CD4-positive, alpha-beta memory T cell (primary cell): ENCODE results near the gene CUL2. TPM values are rescaled to one million over a fixed set of nuclear protein-coding genes. Genes with fewer than 3 reads are reported as not detected.
A peak's percentile ranks its signal among the peaks of the same experiment; 100 is the strongest.
"Not testable (repeated sequence)": the region's sequence is repeated elsewhere in the genome, so short reads cannot be mapped to it uniquely, and the experiment has no call there.

Experiments
- CTCF ChIA-PET: fragments of 350-600 bp; sonication (Branson Sonifier 250); formaldehyde crosslinking; loops from one replicate; lab custom pipeline; 2021; ENCODE audit warnings: inconsistent platforms; ENCODE audit not compliant: partially characterized antibody; lab: Charles Lee
- POLR2A ChIA-PET: fragments of 350-600 bp; sonication (Branson Sonifier 250); formaldehyde crosslinking; loops from one replicate; lab custom pipeline; 2021; ENCODE audit not compliant: partially characterized antibody; lab: Charles Lee
- DNase-seq, 5 donors: peaks; one replicate each; pipeline versions ENCODE4 v3.0.0 to v3.0.0-alpha.2; 2020 to 2022; ENCODE audit warnings: mixed read lengths in 1 of 5
- H3K27ac ChIP-seq: one replicate; pipeline ENCODE4 v1.7.0; 2013; ENCODE audit warnings: low read depth, low read length
- H3K27me3 ChIP-seq: 2 replicates; pipeline ENCODE4 v1.7.0; 2013; ENCODE audit warnings: mild to moderate bottlenecking, low read length, moderate library complexity; ENCODE audit not compliant: insufficient read depth
- H3K36me3 ChIP-seq: 2 replicates; pipeline ENCODE4 v1.7.0; 2013; ENCODE audit warnings: mild to moderate bottlenecking, low read length, moderate library complexity; ENCODE audit not compliant: insufficient read depth
- H3K4me1 ChIP-seq: 2 replicates; pipeline ENCODE4 v1.7.0; 2013; ENCODE audit warnings: mild to moderate bottlenecking, low read length, moderate library complexity; ENCODE audit not compliant: insufficient read depth
- H3K4me3 ChIP-seq, 2 donors: one replicate each; pipeline ENCODE4 v1.7.0; 2013; ENCODE audit warnings: low read length in 2 of 2, mild to moderate bottlenecking in 1 of 2
- H3K9me3 ChIP-seq, 2 donors: one replicate each; pipeline ENCODE4 v1.7.0; 2013; ENCODE audit warnings: low read length in 2 of 2, control low read depth in 1 of 2; ENCODE audit not compliant: control insufficient read depth in 1 of 2
- H3K27ac Mint-ChIP-seq, 7 donors: one replicate each; pipeline ENCODE4 v1.8.0; 2020 to 2021; ENCODE audit warnings: mixed read lengths in 7 of 7, mild to moderate bottlenecking in 6 of 7, inconsistent platforms in 3 of 7, moderate library complexity in 3 of 7
- H3K27me3 Mint-ChIP-seq, 2 donors: one replicate each; pipeline ENCODE4 v1.8.0; 2020 to 2021; ENCODE audit warnings: mixed read lengths in 2 of 2
- H3K36me3 Mint-ChIP-seq, 2 donors: one replicate each; pipeline ENCODE4 v1.8.0; 2020 to 2021; ENCODE audit warnings: mixed read lengths in 2 of 2, inconsistent platforms in 1 of 2, mild to moderate bottlenecking in 1 of 2
- H3K4me1 Mint-ChIP-seq, 4 donors: one replicate each; pipeline ENCODE4 v1.8.0; 2020 to 2021; ENCODE audit warnings: mixed read lengths in 4 of 4, mild to moderate bottlenecking in 1 of 4
- H3K4me3 Mint-ChIP-seq, 8 donors: one replicate each; pipeline ENCODE4 v1.8.0; 2020 to 2021; ENCODE audit warnings: mixed read lengths in 8 of 8, mild to moderate bottlenecking in 7 of 8, moderate library complexity in 6 of 8, inconsistent platforms in 3 of 8
- H3K9me3 Mint-ChIP-seq, 8 donors: one replicate each; pipeline ENCODE4 v1.8.0; 2020 to 2021; ENCODE audit warnings: mixed read lengths in 8 of 8, mild to moderate bottlenecking in 5 of 8, inconsistent platforms in 3 of 8, moderate library complexity in 1 of 8
- intact Hi-C: fragments of 100-400 bp; cut with micrococcal nuclease; formaldehyde crosslinking; loops from one replicate; pipeline ENCODE4 v1.15.1; 2023
- polyA plus RNA-seq, 2 donors: library from polyadenylated mRNA; unstranded; fragments of 300-500 nt; fragmentation: Illumina TruSeq; gene quantifications; one replicate each; pipeline ENCODE4 v1.2.3, GENCODE V29; 2021
- total RNA-seq, 2 experiments: library from RNA; stranded (reverse); gene quantifications; one replicate each; pipeline ENCODE4 v1.2.3, GENCODE V29; 2021

CUL2 gene
- total and polyA plus RNA-seq, 4 experiments from 2014 or later: 22.8 to 37.8 (median 31.5) TPM

DNA sequence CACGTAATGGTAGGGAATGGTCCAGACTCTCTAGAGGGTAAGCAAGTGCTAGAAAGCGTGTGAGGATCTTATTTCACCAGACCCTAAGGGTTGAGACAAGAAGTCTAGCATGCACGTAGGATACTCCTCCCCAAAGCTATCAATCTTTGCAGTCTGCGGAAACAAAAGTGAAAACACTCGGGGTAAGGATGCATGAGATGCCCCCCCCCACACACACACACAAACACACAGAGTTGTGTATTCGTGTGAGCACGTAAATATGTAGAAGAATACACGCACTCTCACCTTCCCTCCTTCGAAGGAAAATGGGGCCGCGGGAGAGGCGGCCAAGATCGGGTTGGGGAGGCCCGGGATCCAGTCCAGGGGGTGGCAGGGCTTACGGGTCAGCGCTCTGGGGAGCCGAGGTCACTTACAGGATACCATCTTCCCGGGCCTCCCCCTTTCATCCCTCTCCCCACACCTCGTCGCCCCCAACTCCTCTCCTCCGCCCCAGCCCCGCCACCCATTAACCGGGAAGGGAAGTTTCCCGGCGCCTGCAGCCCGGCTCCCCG is 455 bp downstream of the CUL2 start:
- H3K4me3 Mint-ChIP-seq: peak overlapping the region; percentile 94 to 99 (median 96)
- Histone ChIP-seq H3K36me3 (no peaks in the 10 kb centered on the region), H3K27ac (peak overlapping the region; percentile 89), H3K4me1 (peaks cover 49% of the 10 kb centered on the region), H3K4me3 (peak overlapping the region; percentile 47 to 90), H3K27me3 (no peaks in the 10 kb centered on the region), H3K9me3 (no peaks in the 10 kb centered on the region)
- H3K36me3 Mint-ChIP-seq: peaks cover 7 to 26% of the 10 kb centered on the region in 2 donors
- H3K9me3 Mint-ChIP-seq: peaks cover 0 to 4% (median 0%) of the 10 kb centered on the region in 8 donors
- H3K27ac Mint-ChIP-seq: peak overlapping the region; percentile 94 to 97 (median 95)
- ChIA-PET CTCF (interaction anchor here (1.0 to 2.4 kb wide), 2 partner anchors 15 to 128 kb away, joined by 3 to 8 read pairs; no protein-coding TSS in a partner anchor), POLR2A (interaction anchor here (1.3 to 4.1 kb wide), 9 partner anchors 9 to 247 kb away, joined by 4 to 45 read pairs (median 5); partner anchors contain the start of genes CCNY and CREM)
- DNase-seq: peak; percentile 23 to 53 (median 33)
- peaks cover 37 to 57% (median 45%) of the 10 kb centered on the region in 4 donors for H3K4me1 Mint-ChIP-seq
- peaks cover 0 to 1% of the 10 kb centered on the region in 2 donors for H3K27me3 Mint-ChIP-seq
- intact Hi-C loops: loop anchor here (1.0 to 5.0 kb wide), 3 partner anchors 37 to 248 kb away; partner anchors contain the start of genes CCNY and CREM

DNA sequence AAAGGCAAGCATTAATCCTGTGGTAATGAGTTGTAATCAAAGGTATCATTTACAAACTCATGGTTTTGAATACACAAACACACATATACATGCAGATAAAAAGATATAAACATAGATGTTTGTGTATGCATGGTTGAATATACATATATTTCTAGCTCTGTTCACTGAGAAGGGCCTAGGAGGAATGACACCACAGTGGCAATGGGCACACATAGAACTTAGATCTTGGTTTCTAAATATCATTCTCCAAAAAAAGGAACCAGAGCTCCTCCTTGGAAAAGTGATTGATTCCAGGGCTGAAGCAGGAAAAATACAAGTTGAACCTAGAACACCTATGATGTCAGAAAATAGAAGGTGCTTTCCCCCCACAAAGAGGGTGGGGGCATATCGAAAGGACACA is 6.9 kb downstream of the CUL2 start:
- peaks cover 0 to 2% (median 0%) of the 10 kb centered on the region in 8 donors for H3K9me3 Mint-ChIP-seq
- H3K4me3 Mint-ChIP-seq: peak overlapping the region in 1 of 8 donors; percentile 30
- Histone ChIP-seq H3K4me3 (no peak overlapping the region), H3K9me3 (no peaks in the 10 kb centered on the region), H3K4me1 (peaks cover 45% of the 10 kb centered on the region), H3K27me3 (no peaks in the 10 kb centered on the region), H3K36me3 (no peaks in the 10 kb centered on the region), H3K27ac (no peak overlapping the region)
- CTCF ChIA-PET: interaction anchor here (1.3 kb wide), 1 partner anchor 134 kb away, joined by 3 read pairs; no protein-coding TSS in a partner anchor
- no peak overlapping the region for H3K27ac Mint-ChIP-seq
- peaks cover 40 to 76% (median 60%) of the 10 kb centered on the region in 4 donors for H3K4me1 Mint-ChIP-seq
- H3K36me3 Mint-ChIP-seq: peaks cover 37 to 39% of the 10 kb centered on the region in 2 donors
- POLR2A ChIA-PET: no interaction called here
- no peaks in the 10 kb centered on the region for H3K27me3 Mint-ChIP-seq
- intact Hi-C loops: no loop called here
- DNase-seq: no peak

DNA sequence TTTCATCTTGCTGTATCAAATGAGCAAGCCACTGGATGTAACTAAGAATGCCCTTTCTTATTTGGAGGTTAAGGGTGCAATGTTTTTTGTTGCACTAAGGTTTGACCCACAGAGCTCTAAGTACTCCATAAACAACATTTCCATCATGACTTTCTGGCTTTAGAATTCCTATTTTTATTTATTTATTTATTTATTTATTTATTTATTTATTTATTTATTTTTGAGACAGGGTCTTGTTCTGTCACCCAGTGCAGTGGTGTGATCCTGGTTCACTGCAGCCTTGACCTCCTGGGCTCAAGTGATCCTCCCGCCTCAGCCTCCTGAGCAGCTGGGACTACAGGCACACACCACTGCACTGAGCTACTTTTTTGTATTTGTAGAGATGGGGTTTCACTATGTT is 9.9 kb downstream of the CUL2 start:
- intact Hi-C loops, H3K27ac ChIP-seq, H3K9me3 Mint-ChIP-seq, H3K36me3 ChIP-seq, CTCF ChIA-PET, H3K27me3 Mint-ChIP-seq, H3K27me3 ChIP-seq, H3K4me3 Mint-ChIP-seq, H3K9me3 ChIP-seq, H3K27ac Mint-ChIP-seq, DNase-seq, H3K4me3 ChIP-seq: not testable (repeated sequence)
- POLR2A ChIA-PET: interaction anchor here (2.2 kb wide), 1 partner anchor 10 kb away, joined by 5 read pairs; the partner anchor contains the start of gene CUL2
- Mint-ChIP-seq H3K36me3 (peaks cover 32 to 37% of the 10 kb centered on the region in 2 donors), H3K4me1 (peaks cover 24 to 49% (median 41%) of the 10 kb centered on the region in 4 donors)
- peaks cover 17% of the 10 kb centered on the region for H3K4me1 ChIP-seq

DNA sequence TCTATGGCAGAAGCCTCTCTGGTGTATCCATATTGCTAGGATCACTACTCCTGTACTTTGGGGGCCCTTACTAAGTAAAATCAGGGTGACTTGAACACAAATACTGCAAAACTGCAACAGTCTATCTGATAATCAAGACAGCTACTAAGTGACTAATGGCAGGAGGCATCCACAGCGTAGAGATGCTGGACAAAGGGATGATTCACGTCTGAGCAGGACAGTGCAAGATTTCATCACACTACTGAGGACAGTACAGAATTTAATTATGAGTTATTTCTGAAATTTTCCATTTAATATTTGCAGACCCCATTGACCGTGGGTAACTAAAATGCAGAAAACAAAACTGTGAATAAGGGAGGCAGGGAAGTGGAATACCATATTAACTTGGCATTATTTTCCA is 10.4 kb downstream of the CUL2 start:
- Mint-ChIP-seq H3K4me3 (no peak overlapping the region), H3K4me1 (peaks cover 26 to 54% (median 45%) of the 10 kb centered on the region in 4 donors), H3K36me3 (peaks cover 34 to 37% of the 10 kb centered on the region in 2 donors), H3K9me3 (no peaks in the 10 kb centered on the region), H3K27me3 (no peaks in the 10 kb centered on the region), H3K27ac (peak overlapping the region in 1 of 7 donors; percentile 43)
- no peaks in the 10 kb centered on the region for H3K27me3 ChIP-seq
- intact Hi-C loops: no loop called here
- H3K36me3 ChIP-seq: no peaks in the 10 kb centered on the region
- H3K9me3 ChIP-seq: no peaks in the 10 kb centered on the region
- DNase-seq: no peak
- H3K27ac ChIP-seq: no peak overlapping the region
- H3K4me3 ChIP-seq: no peak overlapping the region
- H3K4me1 ChIP-seq: peaks cover 20% of the 10 kb centered on the region
- POLR2A ChIA-PET: interaction anchor here (2.2 kb wide), 1 partner anchor 10 kb away, joined by 5 read pairs; the partner anchor contains the start of gene CUL2
- CTCF ChIA-PET: no interaction called here

DNA sequence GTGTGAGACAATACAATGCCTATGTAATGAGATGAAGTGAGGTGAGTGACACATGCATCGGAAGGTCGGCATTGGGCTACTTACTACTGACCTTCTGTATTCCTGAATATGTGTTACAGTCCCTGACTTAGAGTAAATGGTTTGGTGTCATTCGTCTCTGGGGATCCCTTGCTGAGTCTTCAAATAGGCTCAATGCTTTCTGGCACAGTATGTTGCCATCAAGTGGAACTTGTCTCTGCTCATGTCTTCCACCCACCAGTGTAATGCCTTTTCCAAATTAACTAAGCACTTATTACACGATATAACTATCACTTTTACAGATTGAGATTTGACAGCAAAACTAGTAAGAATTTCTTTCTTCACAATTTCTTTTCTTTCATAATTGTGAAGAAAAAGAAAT is 10.9 kb downstream of the CUL2 start:
- Mint-ChIP-seq H3K4me3 (no peak overlapping the region), H3K4me1 (peaks cover 26 to 55% (median 45%) of the 10 kb centered on the region in 4 donors), H3K27me3 (no peaks in the 10 kb centered on the region), H3K27ac (peak overlapping the region in 2 of 7 donors; percentile 2 to 65), H3K36me3 (peaks cover 32 to 34% of the 10 kb centered on the region in 2 donors), H3K9me3 (no peaks in the 10 kb centered on the region)
- Histone ChIP-seq H3K4me3 (no peak overlapping the region), H3K27ac (no peak overlapping the region), H3K36me3 (no peaks in the 10 kb centered on the region), H3K9me3 (no peaks in the 10 kb centered on the region), H3K27me3 (no peaks in the 10 kb centered on the region), H3K4me1 (peaks cover 18% of the 10 kb centered on the region)
- intact Hi-C loops: no loop called here
- ChIA-PET POLR2A (no interaction called here), CTCF (no interaction called here)
- DNase-seq: no peak

DNA sequence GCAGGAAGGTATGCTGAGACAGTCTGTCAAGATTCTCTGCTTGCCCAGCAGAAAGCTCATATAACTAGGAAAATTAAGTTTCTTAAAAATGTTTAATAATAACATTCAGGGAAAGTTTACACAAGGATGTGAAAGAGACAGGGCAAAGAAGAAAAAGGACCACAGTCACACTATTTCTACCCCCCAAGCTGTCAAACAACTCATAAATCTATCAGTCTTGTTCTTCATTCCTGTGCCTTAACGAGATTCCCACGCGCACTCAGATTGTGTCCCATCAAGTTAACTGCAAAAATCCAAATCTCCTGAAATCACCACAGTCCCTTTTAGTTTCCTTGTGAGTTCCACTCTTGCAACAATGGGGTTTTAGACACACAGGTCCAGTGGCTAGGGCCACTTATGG is 14.9 kb downstream of the CUL2 start:
- Mint-ChIP-seq H3K4me3 (no peak overlapping the region), H3K36me3 (peaks cover 13 to 32% of the 10 kb centered on the region in 2 donors), H3K9me3 (no peaks in the 10 kb centered on the region), H3K4me1 (peaks cover 21 to 32% (median 29%) of the 10 kb centered on the region in 4 donors), H3K27me3 (no peaks in the 10 kb centered on the region), H3K27ac (no peak overlapping the region)
- Histone ChIP-seq H3K4me3 (no peak overlapping the region), H3K27ac (no peak overlapping the region), H3K4me1 (peaks cover 5% of the 10 kb centered on the region), H3K9me3 (no peaks in the 10 kb centered on the region), H3K27me3 (no peaks in the 10 kb centered on the region), H3K36me3 (peaks cover 8% of the 10 kb centered on the region)
- ChIA-PET POLR2A (no interaction called here), CTCF (interaction anchor here (1.1 to 1.4 kb wide), 2 partner anchors 14 to 81 kb away, joined by 3 read pairs; no protein-coding TSS in a partner anchor)
- intact Hi-C loops: no loop called here
- no peak for DNase-seq

DNA sequence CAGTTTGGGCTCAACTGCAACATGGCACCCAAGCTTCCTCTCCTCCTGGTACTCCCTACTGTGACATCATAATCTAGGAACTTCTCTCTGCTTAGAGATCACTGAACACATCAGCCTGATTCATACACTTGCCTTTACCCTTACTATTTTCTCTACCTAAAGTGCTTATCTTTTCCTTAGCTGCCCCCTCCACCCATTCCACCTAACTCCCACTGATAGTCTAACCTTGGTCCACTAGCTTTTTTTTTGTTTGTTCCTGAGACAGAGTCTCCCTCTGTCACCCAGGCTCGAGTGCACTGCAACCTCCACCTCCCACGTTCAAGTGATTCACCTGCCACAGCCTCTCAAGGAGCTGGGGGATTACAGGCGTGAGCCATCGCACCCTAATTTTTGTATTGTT is 15.9 kb downstream of the CUL2 start:
- no peaks in the 10 kb centered on the region for H3K9me3 ChIP-seq
- H3K36me3 ChIP-seq: peaks cover 8% of the 10 kb centered on the region
- no peak overlapping the region for H3K27ac ChIP-seq
- peak overlapping the region in 1 of 8 donors; percentile 24 for H3K4me3 Mint-ChIP-seq
- DNase-seq: no peak
- peak overlapping the region in 3 of 7 donors; percentile 7 to 87 (median 33) for H3K27ac Mint-ChIP-seq
- peaks cover 21 to 33% of the 10 kb centered on the region in 2 donors for H3K36me3 Mint-ChIP-seq
- H3K27me3 Mint-ChIP-seq: no peaks in the 10 kb centered on the region
- CTCF ChIA-PET: interaction anchor here (1.1 to 1.4 kb wide), 2 partner anchors 15 to 80 kb away, joined by 3 read pairs; no protein-coding TSS in a partner anchor
- no peak overlapping the region for H3K4me3 ChIP-seq
- intact Hi-C loops: no loop called here
- H3K27me3 ChIP-seq: no peaks in the 10 kb centered on the region
- peaks cover 18 to 28% (median 24%) of the 10 kb centered on the region in 4 donors for H3K4me1 Mint-ChIP-seq
- peaks cover 5% of the 10 kb centered on the region for H3K4me1 ChIP-seq
- POLR2A ChIA-PET: interaction anchor here (0.5 kb wide), 1 partner anchor 76 kb away, joined by 3 read pairs; no protein-coding TSS in a partner anchor
- no peaks in the 10 kb centered on the region for H3K9me3 Mint-ChIP-seq
